GM18508 (cell line): ENCODE data around the gene OXTR.

Experiments
- ATAC-seq: cut with Tn5 transposase; IDR thresholded peaks from one replicate; pipeline ENCODE4 v1.9.1; 2021; ENCODE audit warnings: moderate number of reproducible peaks; ENCODE audit not compliant: insufficient read depth, unreplicated experiment

Gene OXTR

DNA sequence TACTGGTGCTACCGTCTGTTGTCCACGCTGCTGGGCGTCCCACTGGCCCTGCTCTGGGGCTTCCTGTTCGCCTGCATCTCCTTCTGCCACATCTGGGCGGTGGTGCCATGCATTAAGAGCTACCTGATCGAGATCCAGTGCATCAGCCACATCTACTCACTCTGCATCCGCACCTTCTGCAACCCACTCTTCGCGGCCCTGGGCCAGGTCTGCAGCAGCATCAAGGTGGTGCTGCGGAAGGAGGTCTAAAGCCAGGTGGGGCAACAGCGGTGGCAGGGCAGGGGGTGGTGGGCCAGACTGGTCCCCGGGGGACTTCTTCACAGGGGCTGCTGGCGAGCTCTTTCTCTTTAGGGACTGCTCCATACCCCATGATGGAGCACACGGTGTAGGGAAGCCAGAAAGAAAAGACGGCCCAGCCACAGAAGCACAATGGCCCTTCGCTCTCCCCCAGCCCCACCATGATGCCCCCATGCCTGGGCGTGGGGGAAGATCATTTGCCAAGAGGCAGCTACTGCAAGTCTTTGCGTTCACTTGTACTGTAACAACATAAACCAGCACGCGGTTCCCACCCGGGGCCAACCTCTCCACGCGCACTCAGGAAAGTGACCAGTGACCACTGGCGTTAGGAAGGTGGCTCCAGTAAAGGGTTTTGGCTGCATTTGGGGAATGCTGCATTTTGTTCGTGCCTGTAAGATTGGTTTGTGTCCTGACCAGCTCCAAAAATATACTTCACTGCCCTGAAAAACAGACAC lies 23.6 kb downstream of the OXTR start:
- ATAC-seq = no peak

GRCh38 chr3:8743911-8744310 lies 25.5 kb downstream of the OXTR start:
- ATAC-seq = no peak

DNA sequence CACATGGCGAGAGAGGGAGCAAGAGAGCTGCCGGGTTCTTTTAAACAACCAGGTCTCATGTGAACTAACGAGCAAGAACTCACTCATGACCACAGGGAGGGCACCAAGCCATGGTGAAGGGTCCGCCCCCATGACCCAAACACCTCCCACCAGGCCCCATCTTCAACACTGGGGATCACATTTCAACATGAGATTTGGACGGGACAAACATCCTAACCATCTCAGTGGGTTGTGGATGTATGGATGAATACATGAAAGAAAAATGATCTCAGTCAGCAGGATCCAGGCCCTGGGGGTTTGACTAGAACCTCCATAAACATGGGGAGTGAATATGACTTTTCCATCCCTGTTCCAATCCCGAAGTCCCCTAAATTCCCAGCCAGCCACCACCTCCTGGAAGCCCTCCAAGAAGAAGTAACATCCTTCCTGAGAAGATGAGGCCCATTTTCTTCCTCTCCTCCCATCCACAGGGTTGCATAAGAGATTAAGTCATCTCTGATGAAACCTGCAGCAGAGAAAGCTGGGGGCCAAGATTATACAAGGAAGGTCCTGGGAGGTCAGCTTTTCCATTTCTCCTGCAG lies 26.3 kb downstream of the OXTR start:
- ATAC-seq = no peak

DNA sequence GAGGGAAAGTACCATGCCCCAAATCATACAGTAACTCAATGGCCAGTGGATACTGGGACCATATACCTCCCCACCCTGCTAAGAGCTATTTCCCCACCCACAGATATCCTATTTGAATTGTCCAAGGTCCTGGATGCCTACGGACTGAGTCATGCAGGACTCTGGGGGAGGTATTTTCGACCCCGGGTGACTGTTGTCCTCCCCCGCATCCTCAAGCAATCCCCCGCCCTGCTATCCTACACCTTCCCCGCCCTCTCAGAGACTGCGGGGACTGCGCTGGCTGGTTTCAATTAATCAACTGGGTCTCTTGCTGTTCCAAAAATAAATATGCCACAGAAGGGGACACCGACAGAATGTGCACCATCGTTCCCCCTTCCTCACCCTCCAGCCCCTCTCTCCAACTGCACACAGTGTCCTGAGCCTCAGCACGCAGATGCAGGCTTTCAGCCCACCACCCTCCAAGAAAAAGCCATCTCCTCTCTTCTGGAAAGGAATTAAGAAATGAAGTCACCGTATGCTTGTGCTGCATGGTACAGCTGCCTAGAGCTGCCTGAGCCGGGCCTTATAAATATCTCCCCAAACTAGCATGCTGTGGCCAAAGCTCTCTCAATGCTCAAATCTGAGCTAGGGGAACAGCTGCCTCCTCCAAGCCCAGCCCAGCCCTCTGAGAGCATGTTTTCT lies 27.7 kb downstream of the OXTR start:
- no peak for ATAC-seq

DNA sequence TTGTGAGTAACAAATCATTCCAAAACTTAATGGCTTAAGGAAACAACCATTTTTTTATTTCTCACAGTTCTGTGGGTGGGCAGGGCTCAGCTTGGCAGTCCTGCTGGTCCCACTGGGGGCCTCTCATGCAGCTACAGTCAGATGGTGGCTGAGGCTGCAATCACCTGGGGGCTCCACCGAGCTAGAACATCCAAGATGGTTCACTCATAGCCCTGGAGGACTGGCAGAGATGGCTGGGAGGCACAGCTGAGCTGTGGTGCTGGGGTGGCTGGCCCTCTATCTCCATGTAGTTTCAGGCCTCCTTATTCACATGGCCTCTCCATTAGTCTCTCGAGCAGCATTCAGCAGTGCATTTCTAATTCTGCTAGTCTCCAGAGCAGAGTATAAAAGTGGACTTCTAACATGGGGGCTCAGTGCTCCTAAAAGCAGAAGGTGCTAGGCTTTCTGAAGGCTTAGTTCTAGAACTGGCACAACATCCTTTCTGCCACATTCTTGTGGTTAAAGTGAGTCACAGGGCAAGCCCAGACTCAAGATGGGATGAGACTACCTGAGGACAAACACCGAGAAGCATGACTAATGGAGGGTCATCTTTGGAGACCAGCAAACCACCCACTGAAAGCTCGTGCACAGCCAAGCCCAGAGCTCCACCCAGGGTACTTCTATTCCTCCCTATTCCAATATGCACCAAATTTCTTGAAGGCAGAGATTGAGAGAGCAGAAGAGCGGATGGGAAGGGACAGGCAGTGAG lies 29.5 kb downstream of the OXTR start:
- no peak for ATAC-seq

- no peak for ATAC-seq
Measured at GRCh38 chr3:8738639-8739038, 30.8 kb downstream of the OXTR start.

DNA sequence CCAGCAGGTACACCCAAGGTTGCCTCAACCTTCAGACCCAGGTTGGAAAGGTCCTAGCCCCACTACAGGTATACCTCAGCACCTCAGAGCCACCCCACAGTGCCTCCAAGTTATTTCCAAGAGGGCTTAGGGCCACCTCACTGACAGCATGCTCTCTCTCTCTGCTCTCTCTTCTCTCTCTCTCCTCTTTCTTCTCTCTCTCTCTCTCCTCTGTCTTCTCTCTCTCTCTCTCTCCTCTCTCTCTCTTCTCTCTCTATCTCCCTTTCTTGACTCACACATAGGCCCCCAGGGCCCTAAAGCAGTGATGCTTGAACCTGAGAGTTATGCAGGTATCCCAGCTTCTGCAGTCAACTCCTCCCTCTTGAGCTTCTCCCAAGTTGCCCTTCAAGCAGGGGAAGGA lies 31.6 kb downstream of the OXTR start:
- ATAC-seq = no peak

GRCh38 chr3:8737301-8737700 lies 32.1 kb downstream of the OXTR start:
- no peak for ATAC-seq

DNA sequence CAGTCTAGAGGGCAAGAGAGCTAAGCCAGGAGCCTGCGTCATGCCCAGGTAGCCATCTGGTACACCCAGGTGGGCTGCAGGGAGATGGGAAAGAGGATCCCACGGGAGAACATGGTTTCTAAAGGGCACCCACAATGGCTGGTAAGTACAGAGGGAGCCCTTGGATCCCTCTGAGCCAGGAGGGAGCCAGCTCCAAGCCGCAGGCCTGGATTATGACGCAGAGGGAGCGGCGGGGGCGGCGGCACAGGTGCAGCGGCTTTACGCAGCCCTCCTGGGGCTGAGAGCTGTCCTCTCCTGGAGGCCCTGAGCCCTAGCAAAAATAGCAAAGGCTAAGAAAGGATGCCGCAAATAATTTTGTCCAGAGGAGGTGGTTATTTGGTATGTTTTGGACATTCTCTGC lies 33.0 kb downstream of the OXTR start:
- no peak for ATAC-seq

- no peak for ATAC-seq
Measured at GRCh38 chr3:8734908-8735307, 34.5 kb downstream of the OXTR start.

DNA sequence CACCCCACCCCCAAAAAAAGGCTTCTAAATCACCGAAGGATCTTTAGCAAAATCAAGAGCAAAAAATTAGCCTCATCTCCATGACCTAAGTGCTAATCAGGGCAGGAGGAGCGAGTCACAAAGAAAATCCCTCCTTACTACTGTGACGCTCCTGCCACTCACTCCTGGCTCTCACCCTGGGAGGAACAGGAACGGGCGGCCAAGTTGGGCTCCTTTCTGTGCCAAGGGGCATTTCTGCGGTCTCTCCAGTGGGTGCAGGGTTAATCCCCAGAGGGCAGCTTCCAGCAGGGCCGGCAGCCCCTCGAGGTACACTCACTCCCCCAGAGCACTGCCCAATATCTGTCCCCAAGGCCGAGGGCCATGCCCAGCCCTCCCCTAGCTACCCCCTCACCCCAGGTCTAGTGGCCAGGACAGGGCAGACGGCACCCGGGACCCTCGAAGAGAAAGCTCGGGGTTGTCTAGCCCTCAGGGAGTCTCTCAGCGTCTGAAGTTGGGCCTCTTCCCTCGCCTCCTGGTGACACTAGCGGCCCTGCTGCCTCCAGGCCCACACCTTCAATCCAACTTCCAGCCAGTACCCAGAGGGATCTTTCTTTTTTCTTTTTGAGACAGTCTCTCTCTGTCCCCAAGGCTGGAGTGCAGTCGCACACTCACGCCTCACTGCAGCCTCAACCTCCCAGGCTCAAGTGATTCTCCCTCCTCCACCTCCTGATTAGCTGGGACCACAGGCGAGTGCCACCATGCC lies 35.1 kb downstream of the OXTR start:
- ATAC-seq = no peak

DNA sequence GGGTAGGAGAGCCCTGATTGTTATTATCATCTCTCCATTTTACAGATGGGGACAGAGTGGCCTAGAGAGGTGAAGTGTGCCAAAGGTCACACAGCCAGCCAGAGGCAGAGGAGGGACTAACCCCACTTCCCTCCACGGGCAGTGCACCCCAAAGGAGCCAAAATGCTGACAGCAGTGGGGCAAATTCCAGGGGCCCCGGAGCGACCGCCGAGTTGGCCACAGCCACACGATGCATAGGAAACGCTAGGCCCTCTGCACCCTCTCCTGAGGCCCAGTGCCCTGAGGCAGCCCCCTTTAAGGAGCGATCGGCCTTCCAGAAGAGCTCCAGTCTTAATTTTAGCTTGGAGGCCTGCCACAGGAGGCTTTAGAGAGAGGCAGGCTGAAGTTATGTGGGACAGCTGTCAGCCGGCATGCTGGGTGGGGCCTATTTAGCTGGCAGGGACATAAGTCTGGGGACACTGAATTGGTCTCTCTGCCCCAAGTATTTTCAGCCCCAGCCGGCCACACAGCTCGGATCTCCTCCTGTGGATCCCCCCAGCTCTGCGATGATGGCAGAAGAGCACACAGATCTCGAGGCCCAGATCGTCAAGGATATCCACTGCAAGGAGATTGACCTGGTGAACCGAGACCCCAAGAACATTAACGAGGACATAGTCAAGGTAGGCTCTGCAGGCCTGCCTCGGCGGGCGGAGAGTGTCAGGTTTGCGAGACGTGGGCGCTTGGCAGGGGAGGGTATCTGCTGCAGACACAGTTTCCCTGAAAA lies 35.9 kb downstream of the OXTR start, which contains the start of gene CAV3:
CAV3 (plus strand) TSS at position 471 of the 763 bp plus-strand sequence; CDS start at position 546, 75 bp downstream.
- no peak for ATAC-seq

GRCh38 chr3:8732413-8732812 lies 37.0 kb downstream of the OXTR start:
- ATAC-seq = no peak

DNA sequence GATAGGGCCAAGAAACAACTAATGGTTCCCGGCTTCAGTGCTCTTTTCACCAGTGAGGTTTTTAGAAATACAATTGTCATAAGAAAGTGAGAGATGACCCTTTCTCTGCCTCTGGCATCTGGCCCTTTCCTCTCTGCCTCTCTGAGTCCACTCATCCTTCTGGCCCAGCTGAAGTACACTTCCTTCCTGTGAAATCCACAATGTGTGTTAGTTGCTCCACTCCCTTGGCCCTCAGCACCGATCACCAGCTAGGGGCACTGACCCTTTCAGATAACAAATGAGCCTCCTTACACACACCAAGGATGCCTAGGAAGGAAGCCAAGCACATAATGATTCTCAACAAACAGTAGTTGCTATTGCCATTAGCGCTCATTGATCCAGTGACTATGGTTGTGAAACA lies 38.8 kb downstream of the OXTR start:
- ATAC-seq = no peak

- no peak for ATAC-seq
Measured at GRCh38 chr3:8729479-8729878, 39.9 kb downstream of the OXTR start.

GRCh38 chr3:8727605-8728512 lies 41.6 kb downstream of the OXTR start:
- ATAC-seq = no peak

GRCh38 chr3:8724108-8724752 lies 45.2 kb downstream of the OXTR start:
- no peak for ATAC-seq

- ATAC-seq = no peak
Measured at GRCh38 chr3:8723612-8724011, 45.8 kb downstream of the OXTR start.
